Measurements from ENCODE around the gene APOL1. TPM values are rescaled to one million over a fixed set of nuclear protein-coding genes. Genes with fewer than 3 reads are reported as not detected.
A peak's percentile ranks its signal among the peaks of the same experiment; 100 is the strongest.

Gene APOL1
- total and polyA plus RNA-seq, 9 donors = 2.3 to 6.7 (median 4.0) TPM

DNA sequence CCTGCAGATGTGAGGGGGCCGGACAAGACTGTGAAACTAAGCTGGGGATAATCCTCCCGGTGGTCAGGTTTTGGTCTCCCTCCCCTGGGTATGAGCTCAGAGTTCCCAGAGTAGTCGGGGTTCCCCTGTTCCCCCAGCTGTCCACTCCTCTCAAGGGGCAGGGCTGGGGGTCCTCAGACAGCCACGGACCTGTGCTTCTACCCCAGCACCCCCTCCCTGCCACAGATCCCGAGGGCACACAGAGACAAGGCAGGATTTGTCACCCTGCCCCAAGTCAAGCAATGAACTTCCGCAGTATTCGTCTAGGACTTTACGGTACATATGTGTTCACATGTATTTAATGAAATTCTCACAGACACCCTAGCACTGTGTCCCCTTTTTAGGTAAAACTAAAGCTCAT, 45.2 kb downstream of the APOL1 start:
- Histone ChIP-seq H3K27me3 (ENCODE audit: control insufficient read depth, insufficient read depth, low read length) (no peaks in the 10 kb centered on the region), H3K4me3 (ENCODE audit: low read length) (no peak overlapping the region), H3K4me1 (ENCODE audit: control insufficient read depth, insufficient read depth, low read length) (no peaks in the 10 kb centered on the region), H3K9me3 (replicated peaks; ENCODE audit: control insufficient read depth, low read depth, low read length) (no peaks in the 10 kb centered on the region), H3K27ac (ENCODE audit: low read length) (no peak overlapping the region), H3K36me3 (ENCODE audit: control insufficient read depth, insufficient read depth, low read length) (peaks cover 99% of the 10 kb centered on the region)
- no peak for DNase-seq
- 86% methylated on average over 4 of the region's 8 CpGs for WGBS (ENCODE audit: insufficient coverage)

DNA sequence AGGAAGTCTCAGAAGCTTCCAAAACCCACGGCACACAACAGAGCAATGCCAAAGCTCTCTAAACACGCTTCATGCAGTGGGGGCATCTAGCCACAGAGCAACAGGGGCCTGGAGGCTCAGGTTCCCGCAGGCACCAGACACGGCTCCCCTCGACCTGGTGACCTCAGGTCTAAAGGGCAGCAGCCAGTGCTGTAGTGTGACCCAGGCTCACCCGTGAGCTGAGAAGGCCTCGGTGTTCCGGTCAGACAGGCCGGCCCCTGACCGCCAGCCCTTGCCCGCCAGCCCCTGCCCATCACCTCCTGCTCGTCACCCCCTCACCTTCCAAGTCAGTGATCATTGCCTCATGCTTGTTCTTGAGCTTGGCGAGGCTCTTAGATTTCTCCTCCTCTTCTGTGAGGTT, 45.7 kb downstream of the APOL1 start:
- H3K27ac ChIP-seq (ENCODE audit: low read length) = no peak overlapping the region
- peaks cover 97% of the 10 kb centered on the region for H3K36me3 ChIP-seq (ENCODE audit: control insufficient read depth, insufficient read depth, low read length)
- H3K4me3 ChIP-seq (ENCODE audit: low read length) = no peak overlapping the region
- DNase-seq = no peak
- H3K9me3 ChIP-seq (replicated peaks; ENCODE audit: control insufficient read depth, low read depth, low read length) = no peaks in the 10 kb centered on the region
- H3K4me1 ChIP-seq (ENCODE audit: control insufficient read depth, insufficient read depth, low read length) = no peaks in the 10 kb centered on the region
- 94% methylated on average over 9 of the region's 13 CpGs for WGBS (ENCODE audit: insufficient coverage)
- no peaks in the 10 kb centered on the region for H3K27me3 ChIP-seq (ENCODE audit: control insufficient read depth, insufficient read depth, low read length)

DNA sequence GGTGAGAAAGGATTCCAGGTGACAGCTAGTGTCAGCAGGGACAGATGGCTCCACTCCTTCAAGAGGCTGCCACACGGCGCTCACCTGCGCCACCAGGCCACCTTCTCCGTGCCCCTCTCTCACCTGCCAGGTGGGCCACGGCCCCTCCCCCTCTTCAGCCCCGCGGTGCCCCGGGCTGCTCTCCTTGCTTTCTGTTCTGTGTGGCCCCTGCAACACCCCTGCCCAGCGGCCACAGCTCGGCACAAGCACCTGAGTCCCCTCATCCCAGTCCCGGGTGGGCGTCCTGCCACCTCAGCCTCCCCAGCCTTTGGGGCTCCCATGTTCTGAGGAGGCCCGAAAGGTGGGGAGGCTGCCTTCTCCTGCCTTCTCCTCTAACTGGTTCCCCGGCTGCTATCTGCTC, 46.4 kb downstream of the APOL1 start:
- Histone ChIP-seq H3K9me3 (replicated peaks; ENCODE audit: control insufficient read depth, low read depth, low read length) (no peaks in the 10 kb centered on the region), H3K4me1 (ENCODE audit: control insufficient read depth, insufficient read depth, low read length) (no peaks in the 10 kb centered on the region), H3K27me3 (ENCODE audit: control insufficient read depth, insufficient read depth, low read length) (no peaks in the 10 kb centered on the region), H3K36me3 (ENCODE audit: control insufficient read depth, insufficient read depth, low read length) (peaks cover 97% of the 10 kb centered on the region), H3K27ac (ENCODE audit: low read length) (no peak overlapping the region), H3K4me3 (ENCODE audit: low read length) (no peak overlapping the region)
- WGBS (ENCODE audit: insufficient coverage) = 82% methylated on average over 13 of the region's 14 CpGs
- no peak for DNase-seq

DNA sequence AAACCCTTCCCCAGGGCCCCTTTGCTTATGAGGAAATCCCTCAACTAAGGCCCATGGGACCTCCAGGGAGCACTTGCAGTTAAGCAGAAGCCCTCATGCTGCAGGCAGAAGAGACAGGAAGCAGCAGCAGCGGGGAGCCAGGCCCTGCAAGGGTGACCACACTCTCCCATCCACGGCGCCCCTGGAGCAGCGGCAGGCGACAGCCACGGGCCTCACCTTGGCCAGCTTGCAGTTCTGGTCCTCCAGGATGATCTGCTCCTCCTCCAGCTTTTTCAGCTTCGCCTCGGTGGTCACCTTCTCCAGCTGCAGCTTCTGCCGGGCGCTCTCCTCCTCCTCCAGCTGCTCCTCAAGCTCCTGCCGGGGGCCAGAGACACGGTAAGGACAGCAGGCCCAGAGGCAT, 47.0 kb downstream of the APOL1 start:
- no peak for DNase-seq
- Histone ChIP-seq H3K4me3 (ENCODE audit: low read length) (no peak overlapping the region), H3K27ac (ENCODE audit: low read length) (no peak overlapping the region), H3K27me3 (ENCODE audit: control insufficient read depth, insufficient read depth, low read length) (no peaks in the 10 kb centered on the region), H3K36me3 (ENCODE audit: control insufficient read depth, insufficient read depth, low read length) (peaks cover 97% of the 10 kb centered on the region), H3K4me1 (ENCODE audit: control insufficient read depth, insufficient read depth, low read length) (no peaks in the 10 kb centered on the region), H3K9me3 (replicated peaks; ENCODE audit: control insufficient read depth, low read depth, low read length) (no peaks in the 10 kb centered on the region)
- WGBS (ENCODE audit: insufficient coverage) = 91% methylated on average over 12 of the region's 12 CpGs

DNA sequence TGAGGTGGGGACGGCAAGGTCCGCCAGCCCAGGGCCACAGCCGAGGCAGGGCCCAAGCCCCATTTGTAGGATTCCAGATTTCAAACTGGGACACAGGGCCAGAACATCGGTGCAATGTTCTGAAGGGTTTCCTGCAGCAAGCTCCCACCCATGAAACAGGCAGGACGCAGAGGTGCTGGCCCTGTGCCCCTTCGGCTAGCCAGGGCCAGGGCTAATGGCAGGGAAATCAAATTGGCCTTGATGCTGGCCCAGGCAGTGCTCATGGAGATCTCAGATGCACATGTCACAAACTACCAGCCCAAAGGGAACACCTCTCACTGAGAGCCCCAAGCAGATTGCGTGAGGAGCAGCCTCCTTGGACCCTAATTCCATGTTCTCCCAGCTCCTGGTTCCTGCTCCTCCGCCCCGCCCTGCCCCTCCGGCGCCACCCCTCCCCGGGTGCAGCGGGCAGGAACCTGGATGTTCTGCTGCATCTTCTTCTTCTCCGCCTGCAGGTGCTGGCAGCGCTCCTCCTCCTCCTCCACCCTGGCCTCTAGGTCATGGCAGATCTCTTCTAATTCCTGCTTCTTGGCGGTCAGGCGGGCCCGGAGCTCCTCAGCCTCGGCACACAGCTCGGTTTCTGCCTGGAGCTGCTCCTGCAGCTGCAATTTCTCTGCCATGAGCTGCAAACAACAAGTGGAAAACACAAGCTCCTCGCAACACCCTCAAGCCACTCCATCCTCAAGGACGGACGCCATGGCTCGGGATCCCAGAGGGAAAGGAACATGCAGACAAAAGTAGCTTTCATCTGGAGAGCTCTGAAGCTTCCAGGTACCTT, 47.7 kb downstream of the APOL1 start:
- Histone ChIP-seq H3K4me1 (ENCODE audit: control insufficient read depth, insufficient read depth, low read length) (no peaks in the 10 kb centered on the region), H3K27me3 (ENCODE audit: control insufficient read depth, insufficient read depth, low read length) (no peaks in the 10 kb centered on the region), H3K9me3 (replicated peaks; ENCODE audit: control insufficient read depth, low read depth, low read length) (no peaks in the 10 kb centered on the region), H3K27ac (ENCODE audit: low read length) (no peak overlapping the region), H3K4me3 (ENCODE audit: low read length) (no peak overlapping the region), H3K36me3 (ENCODE audit: control insufficient read depth, insufficient read depth, low read length) (peaks cover 97% of the 10 kb centered on the region)
- 91% methylated on average over 20 of the region's 24 CpGs for WGBS (ENCODE audit: insufficient coverage)
- no peak for DNase-seq

DNA sequence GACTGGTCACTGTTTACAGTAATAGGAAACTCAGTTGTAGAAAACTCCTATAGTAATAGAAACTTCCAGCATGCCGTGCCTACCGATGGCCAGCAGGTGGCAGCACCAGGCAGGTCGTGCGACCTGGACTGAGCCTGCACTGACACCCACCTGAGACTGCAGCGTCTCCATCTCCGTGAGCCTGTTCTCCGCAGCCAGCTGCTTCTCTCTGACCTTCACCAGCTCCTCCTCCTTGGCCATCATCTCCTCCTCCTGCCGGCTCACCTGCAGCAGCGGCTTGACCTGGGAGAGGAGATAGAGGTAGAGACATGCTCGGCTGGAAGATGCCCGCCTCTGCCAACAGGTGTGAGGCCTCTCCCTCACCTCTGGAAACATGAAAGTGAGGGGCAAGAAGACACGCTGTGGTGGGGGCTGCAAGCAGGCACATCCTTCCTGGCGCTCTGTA, 48.5 kb downstream of the APOL1 start:
- no peak overlapping the region for H3K27ac ChIP-seq (ENCODE audit: low read length)
- 21% methylated on average over 7 of the region's 13 CpGs for WGBS (ENCODE audit: insufficient coverage)

DNA sequence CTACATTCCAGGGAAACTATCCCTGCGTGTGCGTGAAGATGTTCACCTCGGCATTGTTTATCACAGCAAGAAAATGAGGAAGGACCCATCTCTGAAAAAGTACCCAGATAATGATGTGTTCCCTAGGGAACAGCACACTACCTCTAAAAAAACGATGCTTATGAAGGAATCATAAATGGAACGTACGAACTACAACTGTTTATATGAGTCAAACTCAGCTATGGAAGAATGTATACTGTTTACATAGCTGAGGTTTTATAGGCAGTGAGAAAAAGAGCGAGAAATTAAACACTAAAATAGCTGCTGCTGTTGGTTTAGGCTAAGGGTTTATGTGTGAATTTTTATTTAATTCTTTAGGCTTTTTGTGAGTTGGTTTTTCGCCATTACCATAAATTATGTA, 48.9 kb downstream of the APOL1 start:
- H3K36me3 ChIP-seq (ENCODE audit: control insufficient read depth, insufficient read depth, low read length) = peaks cover 97% of the 10 kb centered on the region
- no peak overlapping the region for H3K27ac ChIP-seq (ENCODE audit: low read length)
- H3K4me3 ChIP-seq (ENCODE audit: low read length) = no peak overlapping the region
- WGBS (ENCODE audit: insufficient coverage) = 100% methylated on average over 1 of the region's 8 CpGs
- H3K9me3 ChIP-seq (replicated peaks; ENCODE audit: control insufficient read depth, low read depth, low read length) = no peaks in the 10 kb centered on the region
- no peaks in the 10 kb centered on the region for H3K4me1 ChIP-seq (ENCODE audit: control insufficient read depth, insufficient read depth, low read length)
- DNase-seq = no peak
- no peaks in the 10 kb centered on the region for H3K27me3 ChIP-seq (ENCODE audit: control insufficient read depth, insufficient read depth, low read length)

More for the DNA sequence above, 48.5 kb downstream of the APOL1 start:
- DNase-seq = peak; percentile 68
- no peaks in the 10 kb centered on the region for H3K27me3 ChIP-seq (ENCODE audit: control insufficient read depth, insufficient read depth, low read length)
- H3K9me3 ChIP-seq (replicated peaks; ENCODE audit: control insufficient read depth, low read depth, low read length) = no peaks in the 10 kb centered on the region
- H3K36me3 ChIP-seq (ENCODE audit: control insufficient read depth, insufficient read depth, low read length) = peaks cover 97% of the 10 kb centered on the region
- H3K4me3 ChIP-seq (ENCODE audit: low read length) = no peak overlapping the region
- H3K4me1 ChIP-seq (ENCODE audit: control insufficient read depth, insufficient read depth, low read length) = no peaks in the 10 kb centered on the region

DNA sequence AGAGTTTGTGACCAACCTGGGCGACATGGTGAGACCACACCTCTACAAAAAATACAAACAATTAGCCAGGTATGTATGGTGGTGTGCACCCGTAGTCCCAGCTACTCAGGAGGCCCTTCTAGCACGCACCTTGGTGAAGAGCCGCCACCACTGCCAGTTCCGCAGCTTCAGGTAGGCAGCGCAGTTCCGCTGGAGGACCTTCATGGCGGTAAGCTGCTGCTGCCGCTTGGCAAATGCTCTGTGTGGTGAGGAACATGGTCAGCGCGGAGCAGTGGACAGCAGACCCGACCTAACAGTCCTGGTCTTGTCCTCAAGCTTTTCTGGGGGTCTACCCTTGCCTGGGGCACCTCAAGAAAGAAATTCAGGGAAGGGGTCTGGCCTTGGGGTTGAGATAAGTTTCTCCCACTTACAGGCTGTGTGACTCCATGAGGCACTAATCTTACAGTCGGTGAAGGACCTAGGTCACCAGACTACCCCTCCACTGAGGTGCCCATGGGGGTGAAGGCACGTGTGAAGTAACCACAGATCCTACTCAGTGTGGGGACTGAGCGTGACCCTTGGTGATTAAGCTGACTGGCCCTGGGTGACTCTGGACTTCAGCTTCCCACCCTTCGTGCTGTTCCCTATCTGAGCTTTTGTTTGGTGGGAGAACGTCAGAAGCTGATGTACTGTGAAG, 49.6 kb downstream of the APOL1 start:
- H3K27ac ChIP-seq (ENCODE audit: low read length) = no peak overlapping the region
- no peaks in the 10 kb centered on the region for H3K27me3 ChIP-seq (ENCODE audit: control insufficient read depth, insufficient read depth, low read length)

DNA sequence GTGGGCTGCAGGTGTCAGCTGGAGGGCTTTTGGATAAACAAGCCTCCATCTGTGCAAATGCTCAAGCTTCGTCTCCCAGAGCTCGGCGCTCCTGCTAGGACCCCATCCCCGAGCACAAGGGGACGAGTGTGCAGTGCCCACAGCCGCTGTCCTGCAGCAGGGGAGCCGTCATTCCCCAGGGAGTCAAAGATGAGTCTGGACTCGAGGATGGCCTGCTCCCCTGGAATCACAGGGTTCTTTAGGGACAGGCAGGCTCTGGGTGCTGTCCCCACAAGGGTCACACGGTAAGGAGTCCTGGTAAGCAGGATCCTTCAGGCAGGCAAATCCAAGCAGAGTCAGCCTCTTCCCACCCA, 50.2 kb downstream of the APOL1 start:
- Histone ChIP-seq H3K27ac (ENCODE audit: low read length) (no peak overlapping the region), H3K36me3 (ENCODE audit: control insufficient read depth, insufficient read depth, low read length) (peaks cover 91% of the 10 kb centered on the region)
- DNase-seq = no peak

More for the DNA sequence above, 49.6 kb downstream of the APOL1 start:
- Histone ChIP-seq H3K36me3 (ENCODE audit: control insufficient read depth, insufficient read depth, low read length) (peaks cover 96% of the 10 kb centered on the region), H3K4me1 (ENCODE audit: control insufficient read depth, insufficient read depth, low read length) (no peaks in the 10 kb centered on the region), H3K9me3 (replicated peaks; ENCODE audit: control insufficient read depth, low read depth, low read length) (no peaks in the 10 kb centered on the region), H3K4me3 (ENCODE audit: low read length) (no peak overlapping the region)
- DNase-seq = no peak
- WGBS (ENCODE audit: insufficient coverage) = 97% methylated on average over 13 of the region's 17 CpGs

DNA sequence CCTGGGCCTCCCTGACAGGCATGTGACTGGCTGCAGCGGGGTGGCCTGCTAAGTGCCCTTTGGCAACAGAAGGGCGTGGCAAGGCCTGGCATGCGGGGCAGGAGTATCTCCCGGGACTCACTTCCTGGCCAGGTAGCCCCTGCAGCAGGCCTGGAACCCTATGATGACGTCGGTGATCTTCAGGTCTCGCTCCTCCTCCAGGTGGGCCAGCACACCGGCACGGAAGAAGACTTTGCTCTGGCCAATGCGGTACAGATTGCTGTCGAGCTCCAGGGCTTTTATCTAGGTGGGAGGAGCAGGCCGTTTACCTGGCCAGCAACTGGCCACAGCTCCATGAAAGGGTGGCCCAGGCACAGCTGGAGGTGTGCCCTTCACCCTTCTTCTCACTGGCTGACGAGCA, 50.9 kb downstream of the APOL1 start:
- Histone ChIP-seq H3K4me1 (ENCODE audit: control insufficient read depth, insufficient read depth, low read length) (no peaks in the 10 kb centered on the region), H3K27ac (ENCODE audit: low read length) (no peak overlapping the region), H3K4me3 (ENCODE audit: low read length) (no peak overlapping the region), H3K27me3 (ENCODE audit: control insufficient read depth, insufficient read depth, low read length) (no peaks in the 10 kb centered on the region), H3K9me3 (replicated peaks; ENCODE audit: control insufficient read depth, low read depth, low read length) (no peaks in the 10 kb centered on the region), H3K36me3 (ENCODE audit: control insufficient read depth, insufficient read depth, low read length) (peaks cover 88% of the 10 kb centered on the region)
- DNase-seq = no peak
- 86% methylated on average over 11 of the region's 13 CpGs for WGBS (ENCODE audit: insufficient coverage)

More for the DNA sequence above, 50.2 kb downstream of the APOL1 start:
- Histone ChIP-seq H3K9me3 (replicated peaks; ENCODE audit: control insufficient read depth, low read depth, low read length) (no peaks in the 10 kb centered on the region), H3K4me3 (ENCODE audit: low read length) (no peak overlapping the region), H3K4me1 (ENCODE audit: control insufficient read depth, insufficient read depth, low read length) (no peaks in the 10 kb centered on the region), H3K27me3 (ENCODE audit: control insufficient read depth, insufficient read depth, low read length) (no peaks in the 10 kb centered on the region)
- WGBS (ENCODE audit: insufficient coverage) = 79% methylated on average over 9 of the region's 9 CpGs
